NCI-H446 (cell line): Measurements from ENCODE around the gene WWC2.
"Not testable (repeated sequence)": the region's sequence is repeated elsewhere in the genome, so short reads cannot be mapped to it uniquely, and the experiment has no call there.

Experiments used
- DNase-seq, 2 experiments: peaks; one replicate each; lab custom pipeline; 2025; lab: John Stamatoyannopoulos, UW

Gene WWC2

GRCh38 chr4:183142571-183143550, 43.8 kb downstream of the WWC2 start:
- DNase-seq: no peak

GRCh38 chr4:183144787-183145186, 45.7 kb downstream of the WWC2 start:
- no peak for DNase-seq

- DNase-seq: no peak
Measured at GRCh38 chr4:183145773-183146172, 46.7 kb downstream of the WWC2 start.

- DNase-seq: no peak
Measured at GRCh38 chr4:183146478-183146877, 47.4 kb downstream of the WWC2 start.

- no peak for DNase-seq
Measured at GRCh38 chr4:183147196-183147595, 48.1 kb downstream of the WWC2 start.

GRCh38 chr4:183147983-183148382, 48.9 kb downstream of the WWC2 start:
- no peak for DNase-seq

GRCh38 chr4:183149616-183150539, 50.8 kb downstream of the WWC2 start:
- no peak for DNase-seq

- not testable (repeated sequence) for DNase-seq
Measured at GRCh38 chr4:183150664-183151063, 51.6 kb downstream of the WWC2 start.

GRCh38 chr4:183152232-183152631, 53.2 kb downstream of the WWC2 start:
- DNase-seq: not testable (repeated sequence)

GRCh38 chr4:183153190-183153916, 54.3 kb downstream of the WWC2 start:
- DNase-seq: no peak

GRCh38 chr4:183154701-183155391, 55.8 kb downstream of the WWC2 start:
- DNase-seq: no peak

GRCh38 chr4:183155450-183156184, 56.6 kb downstream of the WWC2 start:
- DNase-seq: no peak

- no peak for DNase-seq
Measured at GRCh38 chr4:183157215-183157614, 58.2 kb downstream of the WWC2 start.

GRCh38 chr4:183158062-183158461, 59.0 kb downstream of the WWC2 start:
- DNase-seq: no peak

GRCh38 chr4:183161630-183162029, 62.6 kb downstream of the WWC2 start:
- no peak for DNase-seq

- DNase-seq: no peak
Measured at GRCh38 chr4:183163135-183163534, 64.1 kb downstream of the WWC2 start.

GRCh38 chr4:183164963-183165362, 65.9 kb downstream of the WWC2 start:
- DNase-seq: no peak

GRCh38 chr4:183165376-183165775, 66.3 kb downstream of the WWC2 start:
- no peak for DNase-seq

- DNase-seq: no peak
Measured at GRCh38 chr4:183170894-183171293, 71.8 kb downstream of the WWC2 start.

- DNase-seq: no peak
Measured at GRCh38 chr4:183171484-183172267, 72.6 kb downstream of the WWC2 start.
